Hindlimb muscle (tissue), 1 donor: ENCODE measurements around the gene SAMD15. TPM values are rescaled to one million over a fixed set of nuclear protein-coding genes. Genes with fewer than 3 reads are reported as not detected.
"Not testable (repeated sequence)": the region's sequence is repeated elsewhere in the genome, so short reads cannot be mapped to it uniquely, and the experiment has no call there.

Source experiments
- DNase-seq: peaks from one replicate; pipeline ENCODE4 v3.0.0-alpha.2; 2013
- polyA plus RNA-seq: library from polyadenylated mRNA; unstranded; fragments of 120-200 nt; gene quantifications from one replicate; pipeline ENCODE4 v1.2.1, GENCODE V29; 2013; ENCODE audit not compliant: insufficient read length

The SAMD15 gene
- polyA plus RNA-seq, 1 donor, result 0.35 TPM

DNA sequence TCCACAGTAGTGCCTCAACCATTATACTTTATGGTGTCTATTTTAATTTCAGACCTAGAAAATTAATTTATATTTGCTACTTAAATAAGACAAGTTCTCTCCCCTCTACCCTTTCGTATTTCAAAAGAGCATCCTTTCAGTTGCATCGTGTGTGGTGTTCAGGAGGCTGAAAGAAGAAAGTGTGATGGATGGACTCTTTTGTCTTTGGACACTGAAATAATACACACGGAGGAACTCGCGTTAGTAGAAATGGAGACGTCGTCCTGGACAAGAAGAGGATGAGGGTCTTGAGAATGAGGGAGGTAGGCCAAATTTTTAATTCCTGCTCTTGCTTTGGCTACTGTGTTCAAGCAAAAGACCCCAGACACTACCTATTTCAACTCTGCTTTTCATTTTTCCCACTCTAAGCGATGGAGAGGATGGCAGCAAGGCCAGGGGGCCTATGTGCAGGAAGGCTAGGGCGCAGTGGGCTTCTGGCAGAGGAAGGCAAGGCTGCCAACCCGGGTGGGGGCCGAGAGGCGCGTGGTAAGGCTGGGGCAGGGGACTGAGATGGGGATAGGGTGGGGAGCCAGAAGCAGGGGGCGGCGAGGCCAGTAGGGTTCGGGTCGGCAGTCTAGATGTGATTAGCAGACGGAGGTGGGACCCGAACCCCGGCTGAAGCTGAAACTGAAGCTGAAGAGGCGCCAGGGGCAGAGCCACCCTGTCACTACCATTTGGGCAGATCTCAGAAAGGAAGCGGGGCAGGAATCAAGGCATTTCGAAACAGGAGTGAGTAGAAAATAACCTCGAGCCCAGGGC is 1.0 kb upstream of the SAMD15 start:
- DNase-seq, result no peak

- no peak for DNase-seq
These were observed 294 bp downstream of the SAMD15 start for GRCh38 chr14:77377502-77377844.

- DNase-seq, result no peak
These were observed 1.5 kb downstream of the SAMD15 start for GRCh38 chr14:77378701-77379100.

- DNase-seq, result no peak
These were observed 13.0 kb downstream of the SAMD15 start for GRCh38 chr14:77390188-77390587.

- DNase-seq, result no peak
These were observed 23.0 kb downstream of the SAMD15 start for GRCh38 chr14:77400216-77400615.

- DNase-seq, result no peak
These were observed 26.6 kb downstream of the SAMD15 start for GRCh38 chr14:77403768-77404167.

- no peak for DNase-seq
These were observed 28.9 kb downstream of the SAMD15 start for GRCh38 chr14:77406086-77406485.

- no peak for DNase-seq
These were observed 29.5 kb downstream of the SAMD15 start for GRCh38 chr14:77406718-77407117.

GRCh38 chr14:77407158-77407557 is 30.0 kb downstream of the SAMD15 start:
- DNase-seq, result no peak

- DNase-seq, result no peak
These were observed 32.0 kb downstream of the SAMD15 start for GRCh38 chr14:77409131-77409533.

GRCh38 chr14:77415403-77416030 is 38.3 kb downstream of the SAMD15 start:
- not testable (repeated sequence) for DNase-seq

DNA sequence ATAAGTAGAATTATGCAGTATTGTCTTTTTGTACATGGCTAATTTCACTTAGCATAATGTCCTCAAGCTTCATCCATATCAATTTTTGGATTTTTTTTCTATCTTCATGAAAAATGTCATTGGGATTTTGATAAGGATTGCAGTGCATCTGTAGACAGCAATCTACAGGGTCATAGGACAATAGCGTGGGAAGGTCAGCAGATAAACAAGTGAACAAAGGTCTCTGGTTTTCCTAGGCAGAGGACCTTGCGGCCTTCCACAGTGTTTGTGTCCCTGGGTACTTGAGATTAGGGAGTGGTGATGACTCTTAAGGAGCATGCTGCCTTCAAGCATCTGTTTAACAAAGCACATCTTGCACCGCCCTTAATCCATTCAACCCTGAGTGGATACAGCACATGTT is 38.9 kb downstream of the SAMD15 start:
- DNase-seq, result not testable (repeated sequence)

DNA sequence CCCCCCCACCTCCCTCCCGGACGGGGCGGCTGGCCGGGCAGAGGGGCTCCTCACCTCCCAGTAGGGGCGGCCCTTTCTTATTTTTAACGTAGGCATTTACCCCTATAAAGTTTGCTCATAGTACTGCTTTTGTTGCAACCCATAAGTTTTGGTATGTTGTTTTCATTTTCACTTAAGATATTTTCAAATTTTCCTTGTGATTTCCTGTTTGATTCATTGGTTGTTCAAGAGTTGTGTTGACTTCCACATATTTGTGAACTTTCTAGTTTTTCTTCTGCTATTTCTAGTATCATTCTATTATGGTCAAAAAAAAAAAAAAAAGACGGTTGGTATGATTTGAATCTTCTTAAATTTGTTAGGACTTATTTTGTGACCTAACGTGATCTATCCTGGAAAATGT is 39.7 kb downstream of the SAMD15 start:
- no peak for DNase-seq

DNA sequence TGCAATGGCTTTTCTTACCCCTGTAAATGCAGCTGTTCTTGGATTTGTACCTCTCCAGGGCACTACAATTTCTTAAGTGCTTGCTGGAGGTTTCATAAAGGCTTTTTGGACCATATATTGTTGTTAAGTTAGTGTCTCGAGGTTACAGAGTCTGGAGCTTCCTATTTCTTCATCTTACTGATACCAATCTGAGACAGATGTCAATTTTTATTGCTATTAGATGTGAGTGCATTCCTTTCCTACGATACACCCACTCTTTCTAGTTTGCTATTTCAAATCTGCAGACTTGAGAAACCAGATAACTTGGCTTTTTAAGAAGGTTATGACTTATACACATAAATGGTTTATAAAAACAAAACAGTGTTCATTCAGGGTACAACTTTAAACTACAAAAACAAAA is 44.0 kb downstream of the SAMD15 start:
- DNase-seq, result no peak

DNA sequence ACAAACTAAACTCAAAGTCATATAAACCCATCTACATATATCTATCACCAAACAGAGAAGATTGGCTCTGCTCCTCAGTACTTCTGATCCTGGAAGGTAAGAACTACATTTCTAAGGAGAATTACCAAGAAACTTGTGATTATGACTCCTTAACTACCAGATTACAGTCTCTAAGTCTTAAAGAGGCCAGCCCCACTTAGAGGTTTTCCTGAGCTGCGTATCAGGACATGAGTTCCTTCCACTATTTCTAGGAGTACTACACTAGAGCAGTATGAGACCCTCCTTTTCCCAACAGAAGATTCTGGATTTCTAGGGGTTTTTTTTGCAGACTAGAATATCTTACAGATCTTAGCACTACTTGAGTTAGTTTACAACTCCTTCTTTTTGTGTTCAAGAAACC is 46.2 kb downstream of the SAMD15 start, which contains the start of gene NOXRED1:
Gene NOXRED1, minus strand, starts transcription at position 101 of the 400 bp plus-strand sequence. CDS start 634 bp downstream, outside the sequence.
- no peak for DNase-seq

DNA sequence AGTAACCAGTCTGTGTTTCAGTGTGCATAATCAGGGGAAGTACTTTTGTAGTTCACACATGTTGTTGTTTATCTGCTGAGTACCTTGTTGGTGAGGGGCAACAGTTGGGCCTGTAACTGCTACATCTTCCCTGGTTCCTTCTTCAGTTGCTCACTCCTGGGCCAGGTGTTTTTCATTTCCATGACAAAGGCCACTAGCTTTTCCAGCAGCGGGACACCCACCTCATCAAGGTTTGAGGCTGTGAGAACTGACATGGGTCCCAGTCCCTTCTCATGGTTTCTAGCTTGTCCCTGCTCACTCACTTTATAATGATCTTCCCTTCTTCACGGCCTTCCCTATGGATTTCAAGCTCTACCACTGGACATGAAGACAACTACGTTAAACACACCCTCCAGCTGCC is 47.7 kb downstream of the SAMD15 start:
- no peak for DNase-seq

- no peak for DNase-seq
These were observed 49.2 kb downstream of the SAMD15 start for GRCh38 chr14:77426396-77426795.

DNA sequence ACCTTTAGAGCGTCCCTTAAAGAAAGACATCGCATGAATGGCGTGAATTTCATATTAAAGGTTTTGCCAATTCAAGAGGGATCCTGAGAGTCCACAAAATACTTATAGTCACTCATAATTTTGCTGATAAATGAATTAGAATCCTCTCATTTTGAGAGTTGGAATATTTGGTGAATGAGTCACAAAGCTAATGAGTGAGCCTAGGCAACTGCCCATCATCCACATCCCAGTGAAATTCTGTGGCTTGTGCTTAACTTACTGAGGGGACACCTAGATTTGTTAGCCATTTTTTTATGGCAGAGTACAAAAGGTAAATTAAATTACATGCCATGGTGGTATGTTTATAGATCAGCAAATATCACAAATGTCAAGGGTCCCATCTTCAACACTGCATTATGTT is 58.9 kb downstream of the SAMD15 start:
- no peak for DNase-seq

- DNase-seq, result no peak
These were observed 61.4 kb downstream of the SAMD15 start for GRCh38 chr14:77438596-77438995.

DNA sequence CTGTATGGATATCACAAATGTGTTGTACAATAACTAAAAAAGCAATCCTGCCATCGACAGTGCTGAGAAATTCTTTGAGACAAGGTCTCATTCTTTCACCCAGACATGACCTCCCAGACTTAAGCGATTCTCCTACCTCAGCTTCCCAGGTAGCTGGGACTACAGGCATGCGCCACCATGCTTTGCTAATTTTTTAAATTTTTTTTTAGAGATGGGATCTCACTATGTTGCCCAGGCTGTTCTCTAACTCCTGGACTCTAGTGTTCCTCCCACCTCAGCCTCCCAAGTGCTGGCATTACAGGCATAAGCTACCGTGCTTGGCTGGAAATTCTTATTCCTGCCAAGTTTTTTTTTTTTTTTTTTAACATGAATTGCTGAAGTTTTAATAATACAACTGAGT is 62.7 kb downstream of the SAMD15 start:
- DNase-seq, result no peak
